Activated CD4-positive, CD25-positive, alpha-beta regulatory T cell treated with anti-CD3 and anti-CD28 coated beads, Interleukin-2, amount 50 U/mL, for 24 hours (primary cell): ENCODE data around the gene KIRREL1.

Source experiments
- ATAC-seq, 2 donors: fragments of 150-1000 bp; cut with Tn5 transposase; one replicate each; pipeline ENCODE4 v1.10.0; 2021; ENCODE audit warnings: mild to moderate bottlenecking in 1 of 2, moderate library complexity in 1 of 2

KIRREL1 gene

GRCh38 chr1:158035976-158036583 is 42.6 kb downstream of the KIRREL1 start:
- ATAC-seq, result no peak

DNA sequence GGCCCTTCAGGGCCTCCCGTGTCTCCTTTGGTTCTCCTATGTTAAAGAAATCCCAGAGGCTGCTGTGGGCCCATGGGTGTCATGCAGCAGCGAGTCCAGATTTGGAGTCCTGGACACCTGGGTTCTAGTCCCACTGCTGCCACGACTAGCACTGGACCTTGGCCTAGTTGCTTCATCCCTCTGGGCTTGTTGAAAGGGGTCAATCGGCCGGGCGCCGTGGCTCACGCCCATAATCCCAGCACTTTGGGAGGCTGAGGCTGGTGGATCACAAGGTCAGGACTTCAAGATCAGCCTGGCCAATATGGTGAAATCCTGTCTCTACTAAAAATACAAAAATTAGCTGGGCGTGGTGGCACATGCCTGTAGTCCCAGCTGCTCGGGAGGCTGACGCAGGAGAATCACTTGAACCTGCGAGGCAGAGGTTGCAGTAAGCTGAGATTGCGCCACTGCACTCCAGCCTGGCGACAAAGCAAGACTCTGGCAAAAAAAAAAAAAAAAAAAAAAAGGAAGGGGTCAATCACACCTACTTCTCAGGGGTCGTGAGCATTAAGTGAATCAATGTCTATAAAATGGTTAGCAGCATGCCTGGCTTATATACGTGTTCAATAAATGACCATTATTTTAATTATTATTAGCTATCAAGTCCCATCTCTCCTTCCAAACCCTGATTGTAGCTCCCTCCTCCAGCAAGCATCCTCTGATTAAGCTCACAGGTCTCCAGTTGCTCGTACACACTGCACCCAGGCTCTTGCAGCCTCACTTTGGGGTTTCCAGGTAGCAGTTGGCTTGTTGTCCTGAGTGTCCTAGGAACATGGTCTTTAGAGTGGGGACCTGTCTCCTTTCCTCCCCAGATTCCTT is 43.8 kb downstream of the KIRREL1 start:
- no peak for ATAC-seq

DNA sequence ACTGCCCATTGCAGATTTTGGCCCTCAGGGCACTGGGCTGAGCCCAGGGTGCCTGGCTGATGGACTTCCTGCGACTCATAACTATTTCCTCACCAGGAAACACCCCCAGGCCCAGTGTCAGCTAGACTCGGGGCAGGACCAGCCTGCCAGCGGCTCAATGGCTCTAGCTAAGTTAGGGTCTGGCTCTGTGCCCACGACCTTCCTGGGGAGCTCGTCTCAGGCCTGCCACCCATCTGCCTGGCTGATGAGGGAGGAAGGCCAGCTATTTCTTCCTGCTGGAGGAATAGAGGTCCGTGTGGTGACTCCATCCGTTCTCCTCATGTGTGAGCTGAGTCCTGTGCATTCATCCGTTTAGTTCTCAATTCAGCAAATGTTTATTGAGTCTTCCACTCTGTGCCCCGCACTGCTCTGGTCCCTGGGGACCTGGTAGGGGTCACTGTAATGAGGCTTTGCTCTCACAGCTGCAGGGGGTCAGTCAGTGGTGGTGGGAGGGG is 44.5 kb downstream of the KIRREL1 start:
- ATAC-seq, result no peak

- no peak for ATAC-seq
These were observed 45.3 kb downstream of the KIRREL1 start for GRCh38 chr1:158038793-158039192.

DNA sequence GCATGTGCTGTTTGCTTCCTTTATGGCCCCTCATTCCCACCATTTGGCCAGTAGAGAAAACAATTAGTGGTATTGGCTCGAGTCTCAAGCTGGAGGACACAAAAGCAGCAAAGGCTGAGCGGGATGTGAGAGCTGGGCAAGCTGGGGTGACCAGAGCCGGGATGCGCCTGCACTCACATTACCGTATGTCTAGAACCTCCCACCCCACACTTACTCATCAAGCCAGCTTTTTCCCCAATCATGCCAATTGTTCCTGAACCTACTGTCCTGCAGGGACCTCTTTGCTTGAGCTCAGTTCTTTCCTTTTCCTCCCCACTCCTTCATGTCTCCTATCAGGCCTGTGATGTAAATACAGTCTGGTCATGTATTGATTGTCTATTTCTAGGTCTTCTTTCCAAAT is 45.9 kb downstream of the KIRREL1 start:
- no peak for ATAC-seq

DNA sequence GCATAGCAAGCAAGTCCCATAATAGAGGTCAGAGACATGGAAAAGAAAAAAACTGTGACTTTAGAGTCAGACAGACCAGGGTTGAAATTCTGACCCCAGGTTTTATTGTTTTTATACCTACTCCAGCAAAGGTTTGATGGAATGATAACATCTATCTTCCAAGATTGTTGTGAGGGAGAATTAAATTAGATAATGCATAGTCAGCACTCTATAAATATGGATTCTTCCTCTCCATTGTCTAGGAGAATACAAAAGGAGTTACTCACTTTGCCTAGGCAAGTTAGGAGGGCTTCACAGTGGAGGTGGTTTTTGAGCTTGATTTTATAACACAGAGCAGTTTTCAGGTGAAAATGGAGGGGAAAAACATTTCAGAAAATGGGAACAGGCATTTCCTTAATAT is 46.9 kb downstream of the KIRREL1 start:
- ATAC-seq, result no peak

- ATAC-seq, result no peak
These were observed 49.8 kb downstream of the KIRREL1 start for GRCh38 chr1:158043232-158043631.

DNA sequence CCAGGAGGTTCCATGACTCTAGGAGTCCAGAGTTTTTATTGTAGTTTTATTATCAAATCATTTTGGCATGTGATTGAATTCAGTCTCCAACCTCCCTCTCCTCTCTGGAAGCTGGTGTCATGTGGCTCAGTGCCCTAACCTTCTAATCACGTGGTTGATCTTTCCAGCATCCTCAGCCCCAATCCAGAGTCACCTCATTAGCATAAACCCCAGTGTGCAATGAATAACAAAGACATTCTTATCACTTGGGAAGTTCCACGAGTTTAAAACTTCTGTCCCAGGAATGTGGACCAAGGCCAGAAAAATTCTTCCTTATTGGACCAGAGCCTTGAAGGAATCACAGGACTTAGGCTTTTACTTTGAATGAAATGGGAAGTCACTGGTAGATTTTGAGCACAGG is 52.2 kb downstream of the KIRREL1 start:
- ATAC-seq, result no peak

- no peak for ATAC-seq
These were observed 53.5 kb downstream of the KIRREL1 start for GRCh38 chr1:158046715-158047510.

DNA sequence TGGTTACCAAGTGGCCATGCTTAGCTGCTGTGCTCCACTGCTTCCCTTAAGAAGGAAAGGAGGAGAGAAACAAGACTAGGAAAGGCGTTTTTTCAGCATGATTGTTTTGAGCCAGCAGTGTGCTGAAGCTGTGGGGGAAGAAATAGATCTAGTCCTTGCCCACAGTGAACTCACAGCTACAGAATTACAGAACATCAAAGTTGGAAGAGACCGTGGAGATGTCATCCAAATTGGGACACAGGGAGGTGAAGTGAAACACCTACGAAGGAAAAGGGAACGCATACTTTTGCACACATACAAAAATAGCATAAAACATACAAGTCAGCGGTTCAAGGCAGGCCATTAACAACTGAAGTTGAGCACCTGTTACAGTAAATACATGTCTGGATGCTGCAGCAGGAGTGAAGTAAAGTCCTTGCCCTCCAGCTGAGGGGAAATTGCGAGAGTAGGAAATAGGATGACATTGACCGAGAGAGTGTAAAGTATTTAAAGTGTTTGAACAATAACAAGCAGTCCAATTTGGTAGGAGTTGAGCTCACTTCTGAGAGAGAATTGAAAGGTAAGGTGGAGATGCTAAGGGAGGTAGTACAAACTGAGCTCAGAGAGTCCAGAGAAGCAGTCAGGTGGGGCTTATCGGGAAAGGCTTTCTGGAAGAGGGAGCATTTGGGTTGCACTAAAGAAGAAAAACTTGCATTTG is 55.1 kb downstream of the KIRREL1 start:
- no peak for ATAC-seq

DNA sequence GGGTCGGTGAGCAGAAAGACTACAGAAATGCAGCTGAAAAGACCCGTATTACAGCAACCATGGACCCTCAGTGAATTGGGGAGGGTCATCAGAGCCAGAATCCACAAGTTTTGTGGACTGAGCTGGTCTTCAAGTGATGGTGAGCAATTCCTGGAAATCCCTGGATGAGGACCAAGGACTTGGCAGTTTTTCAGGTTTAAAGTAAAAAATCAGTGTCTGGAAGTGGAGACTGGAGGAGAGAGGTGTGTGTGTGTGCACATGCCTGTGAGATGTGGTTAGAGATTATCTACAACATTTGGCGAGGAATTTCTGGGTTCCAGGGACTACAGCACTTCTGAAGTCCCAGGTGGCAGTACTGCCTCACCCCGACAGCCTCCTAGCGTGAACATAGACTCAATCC is 56.4 kb downstream of the KIRREL1 start:
- ATAC-seq, result no peak

DNA sequence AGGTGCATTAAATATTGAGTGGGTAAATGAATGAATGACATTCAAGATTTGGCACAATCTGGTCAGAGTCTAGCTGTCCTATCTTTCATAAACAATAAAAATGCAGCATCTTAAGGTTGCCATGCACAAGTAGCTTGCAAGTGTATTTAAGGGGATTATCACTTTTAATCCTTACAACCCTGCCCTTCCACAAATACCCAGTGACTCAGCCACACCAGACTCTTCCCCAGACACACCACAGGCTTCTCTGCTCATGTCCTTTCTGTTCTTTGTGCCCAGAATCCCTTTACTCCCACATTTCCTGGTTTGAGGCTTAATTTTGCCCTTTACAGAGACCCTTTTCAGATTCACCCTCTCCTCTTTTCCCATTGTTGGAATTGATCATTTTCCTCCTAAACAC is 59.8 kb downstream of the KIRREL1 start:
- ATAC-seq, result no peak

DNA sequence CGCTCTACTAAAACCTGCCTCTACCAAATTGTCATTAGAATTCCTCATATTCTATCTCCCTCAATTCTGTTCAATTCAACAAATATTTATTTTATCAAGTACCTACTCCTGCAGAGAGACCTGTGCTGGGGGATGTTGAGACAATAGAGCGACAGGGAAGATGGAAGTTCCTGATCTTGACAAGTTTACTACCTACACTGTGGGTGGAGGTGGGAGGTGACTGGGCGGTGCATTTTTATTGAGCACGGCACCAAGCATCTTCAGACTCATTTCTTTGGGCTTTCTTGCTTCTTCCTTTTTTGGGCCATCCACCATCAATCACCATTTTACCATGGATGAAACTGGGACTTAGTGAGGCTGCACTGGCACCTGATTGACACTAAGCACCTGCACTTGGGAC is 61.3 kb downstream of the KIRREL1 start:
- no peak for ATAC-seq

DNA sequence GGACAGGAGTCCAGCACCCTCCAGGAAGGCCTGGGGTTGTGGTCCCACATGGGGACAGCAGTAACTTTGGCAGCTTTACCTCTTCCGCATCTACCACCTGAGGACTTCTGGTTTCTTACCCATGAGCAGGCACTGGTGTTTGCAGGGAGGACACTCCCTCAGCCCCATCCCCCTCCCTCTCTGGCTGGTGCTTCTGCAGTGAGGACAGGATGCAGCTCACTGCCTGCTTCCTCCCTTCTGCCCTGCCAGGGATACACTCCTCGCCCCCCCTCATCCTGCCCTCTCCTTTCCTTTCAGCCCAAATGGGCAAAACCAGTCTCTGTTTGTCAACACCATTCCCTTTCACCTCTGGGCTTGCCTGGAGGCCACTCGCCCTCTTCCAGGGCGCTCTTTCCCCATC is 62.4 kb downstream of the KIRREL1 start:
- ATAC-seq, result no peak

DNA sequence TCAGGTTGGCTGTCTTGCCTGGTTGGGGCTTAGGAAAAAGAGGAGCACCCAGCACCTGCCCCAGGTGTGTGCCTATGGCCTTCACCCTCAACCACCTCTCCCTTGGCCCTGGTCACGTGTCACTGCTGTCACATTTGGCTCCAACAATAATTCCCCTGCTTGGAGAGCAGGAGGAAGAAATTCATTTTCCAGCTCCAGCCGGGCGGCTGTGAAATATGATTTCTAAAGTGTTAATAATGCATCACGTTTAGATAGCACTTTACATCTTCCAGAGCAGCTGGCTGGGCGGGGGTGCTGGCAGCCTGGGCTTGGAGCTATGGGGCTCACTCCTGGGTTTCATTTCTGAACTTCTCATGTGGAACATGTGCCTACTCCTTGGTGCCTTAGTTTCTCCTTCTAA is 63.1 kb downstream of the KIRREL1 start:
- ATAC-seq, result no peak

- no peak for ATAC-seq
These were observed 65.0 kb downstream of the KIRREL1 start for GRCh38 chr1:158058237-158058985.

- no peak for ATAC-seq
These were observed 66.5 kb downstream of the KIRREL1 start for GRCh38 chr1:158059984-158060383.

- no peak for ATAC-seq
These were observed 68.7 kb downstream of the KIRREL1 start for GRCh38 chr1:158062174-158062573.

- no peak for ATAC-seq
These were observed 74.2 kb downstream of the KIRREL1 start for GRCh38 chr1:158067662-158068061.

DNA sequence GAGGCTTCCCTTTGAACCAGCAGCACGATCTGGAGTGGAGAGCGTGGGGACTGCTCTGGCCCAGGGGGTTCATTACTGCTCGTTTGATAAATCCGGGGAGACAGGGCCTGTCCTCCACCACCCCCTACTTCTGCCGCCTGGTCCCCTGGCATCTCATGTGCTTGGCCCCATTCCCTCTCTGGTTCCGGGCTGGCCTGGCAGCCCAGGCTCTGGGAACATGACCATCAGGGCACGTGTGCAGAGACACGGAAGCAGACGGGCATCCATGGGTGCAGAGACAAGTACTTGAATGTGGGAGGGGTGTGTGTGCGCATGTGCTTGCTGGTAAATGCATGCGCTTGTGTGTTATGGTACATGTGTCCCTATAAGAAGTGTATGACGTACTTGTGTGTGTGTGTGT is 75.5 kb downstream of the KIRREL1 start:
- ATAC-seq, result no peak

DNA sequence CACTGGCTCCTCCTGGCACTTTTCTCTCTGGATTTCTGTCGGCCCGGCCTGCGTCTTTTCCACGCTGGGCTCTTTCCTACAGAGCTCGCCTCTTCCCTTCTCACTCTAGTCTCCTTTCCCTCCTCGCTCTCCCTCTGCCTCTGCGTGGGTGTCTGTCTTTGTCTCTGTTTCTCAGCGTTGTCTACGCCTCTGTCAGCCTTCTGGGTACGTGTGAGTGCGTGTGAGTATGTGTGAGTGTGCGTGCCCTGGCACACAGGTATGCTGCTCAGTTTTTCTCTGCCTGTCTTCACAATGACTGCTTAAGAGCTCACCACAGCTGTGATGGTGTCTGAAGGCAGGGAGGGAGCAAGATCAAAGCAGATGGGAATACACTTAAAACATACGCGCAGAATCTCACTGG is 77.7 kb downstream of the KIRREL1 start:
- no peak for ATAC-seq

DNA sequence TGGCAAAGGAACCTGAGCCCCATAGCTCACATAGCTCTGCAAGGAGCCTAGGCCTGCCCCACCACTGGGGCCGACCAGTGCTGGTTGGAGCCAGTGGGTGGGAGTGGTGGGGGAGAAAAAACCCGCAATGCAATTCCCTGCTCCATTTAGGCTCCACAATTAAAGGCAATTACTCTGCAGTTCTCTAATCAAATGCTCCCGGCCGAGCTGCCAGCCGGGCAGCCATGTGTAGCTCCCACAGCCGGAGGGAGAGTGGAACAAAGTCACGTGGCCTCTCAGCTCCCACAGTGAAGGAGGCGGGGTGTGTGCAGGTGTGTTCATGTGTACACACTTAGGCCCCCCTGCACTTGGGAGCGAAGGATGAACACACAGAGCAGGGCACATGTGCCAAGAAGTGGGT is 81.6 kb downstream of the KIRREL1 start:
- no peak for ATAC-seq
